Measurements from ENCODE around the gene SSBP3. TPM values are rescaled to one million over a fixed set of nuclear protein-coding genes. Genes with fewer than 3 reads are reported as not detected.

The SSBP3 gene
- total RNA-seq, 1 donor from 2014 or later = 6.6 TPM

GRCh38 chr1:54328066-54328636, 78.0 kb downstream of the SSBP3 start:
- no peak for DNase-seq

GRCh38 chr1:54327386-54328065, 78.7 kb downstream of the SSBP3 start:
- DNase-seq = peak; percentile 35

- no peak for DNase-seq
Measured at GRCh38 chr1:54326543-54327385, 79.4 kb downstream of the SSBP3 start.

- peak; percentile 71 for DNase-seq
Measured at GRCh38 chr1:54325703-54326461, 80.3 kb downstream of the SSBP3 start.

- no peak for DNase-seq
Measured at GRCh38 chr1:54325284-54325683, 80.9 kb downstream of the SSBP3 start.

- DNase-seq = no peak
Measured at GRCh38 chr1:54324251-54325140, 81.7 kb downstream of the SSBP3 start.

- no peak for DNase-seq
Measured at GRCh38 chr1:54323921-54324250, 82.3 kb downstream of the SSBP3 start.

- no peak for DNase-seq
Measured at GRCh38 chr1:54323324-54323739, 82.9 kb downstream of the SSBP3 start.

GRCh38 chr1:54318246-54318814, 87.9 kb downstream of the SSBP3 start:
- no peak for DNase-seq

GRCh38 chr1:54317084-54317483, 89.1 kb downstream of the SSBP3 start:
- peak; percentile 26 for DNase-seq

GRCh38 chr1:54315099-54315498, 91.1 kb downstream of the SSBP3 start:
- DNase-seq = no peak

GRCh38 chr1:54314696-54315095, 91.5 kb downstream of the SSBP3 start:
- no peak for DNase-seq

GRCh38 chr1:54312796-54313316, 93.3 kb downstream of the SSBP3 start:
- peak; percentile 89 for DNase-seq

- DNase-seq = no peak
Measured at GRCh38 chr1:54311506-54311905, 94.7 kb downstream of the SSBP3 start.

- DNase-seq = peak; percentile 86
Measured at GRCh38 chr1:54310439-54311328, 95.5 kb downstream of the SSBP3 start.

- no peak for DNase-seq
Measured at GRCh38 chr1:54309631-54310366, 96.4 kb downstream of the SSBP3 start.

GRCh38 chr1:54307305-54307704, 98.9 kb downstream of the SSBP3 start:
- no peak for DNase-seq

- no peak for DNase-seq
Measured at GRCh38 chr1:54305906-54306514, 100.2 kb downstream of the SSBP3 start.

GRCh38 chr1:54304518-54304917, 101.7 kb downstream of the SSBP3 start:
- DNase-seq = no peak

All from dermis blood vessel endothelial cell (primary cell).